HG03097 (cell line): ENCODE measurements around the gene FAM180B.

Source experiments
- ATAC-seq: cut with Tn5 transposase; IDR thresholded peaks from one replicate; pipeline ENCODE4 v1.9.1; 2021; ENCODE audit not compliant: unreplicated experiment, low FRiP score

The FAM180B gene

GRCh38 chr11:47566149-47566698, 20.3 kb upstream of the FAM180B start:
- ATAC-seq: no peak

GRCh38 chr11:47569646-47570045, 16.8 kb upstream of the FAM180B start:
- ATAC-seq: no peak

- no peak for ATAC-seq
These were observed 15.7 kb upstream of the FAM180B start for GRCh38 chr11:47570651-47571356.

GRCh38 chr11:47571357-47571729, 15.1 kb upstream of the FAM180B start:
- no peak for ATAC-seq

GRCh38 chr11:47571895-47572294, 14.6 kb upstream of the FAM180B start:
- no peak for ATAC-seq

- ATAC-seq: no peak
These were observed 13.7 kb upstream of the FAM180B start for GRCh38 chr11:47572715-47573255.

- ATAC-seq: no peak
These were observed 13.2 kb upstream of the FAM180B start for GRCh38 chr11:47573321-47573720.

- no peak for ATAC-seq
These were observed 8.9 kb upstream of the FAM180B start for GRCh38 chr11:47577460-47578041.

- peak; percentile 88 for ATAC-seq
These were observed 7.7 kb upstream of the FAM180B start, which contains the start of the genes KBTBD4 and NDUFS3 for GRCh38 chr11:47578524-47579494. Gene KBTBD4 (minus strand): TSS chr11:47578970. CDS start chr11:47578951, 19 bp downstream. Gene NDUFS3 (plus strand): TSS chr11:47579074. CDS start chr11:47579092, 18 bp downstream.

GRCh38 chr11:47583844-47584243, 2.6 kb upstream of the FAM180B start:
- no peak for ATAC-seq

- ATAC-seq: no peak
These were observed 700 bp downstream of the FAM180B start for GRCh38 chr11:47587039-47587716.

GRCh38 chr11:47587723-47588326, 1.3 kb downstream of the FAM180B start:
- ATAC-seq: no peak

- ATAC-seq: no peak
These were observed 2.6 kb downstream of the FAM180B start for GRCh38 chr11:47589118-47589517.

GRCh38 chr11:47589584-47589976, 3.1 kb downstream of the FAM180B start:
- ATAC-seq: no peak

- ATAC-seq: no peak
These were observed 3.7 kb downstream of the FAM180B start for GRCh38 chr11:47589977-47590861.

GRCh38 chr11:47591764-47592163, 5.3 kb downstream of the FAM180B start:
- ATAC-seq: no peak

- ATAC-seq: no peak
These were observed 5.8 kb downstream of the FAM180B start for GRCh38 chr11:47592251-47592650.

GRCh38 chr11:47592970-47593369, 6.5 kb downstream of the FAM180B start:
- ATAC-seq: no peak

- ATAC-seq: no peak
These were observed 7.0 kb downstream of the FAM180B start for GRCh38 chr11:47593492-47593933.
